Measurements from ENCODE around the gene TFB1M.

Gene TFB1M

DNA sequence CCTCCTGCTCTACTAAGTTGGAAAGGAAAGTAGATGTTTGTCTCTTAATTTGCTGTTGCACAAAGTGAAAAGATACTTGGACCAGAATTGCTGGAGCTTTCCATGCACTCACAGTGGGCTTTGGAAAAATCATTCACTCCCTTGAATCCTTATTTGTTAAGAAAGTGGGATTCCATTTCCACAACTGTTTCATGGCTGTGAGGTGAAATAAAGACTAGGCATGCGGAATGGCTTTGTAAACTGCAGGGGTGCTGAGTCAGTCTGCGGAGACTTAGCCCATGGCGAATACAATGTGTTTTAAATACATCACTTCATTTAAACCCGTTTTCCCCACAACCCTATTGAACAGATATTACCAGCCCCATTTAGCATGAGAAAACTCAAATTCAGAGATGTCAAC lies 87.2 kb downstream of the TFB1M start:
- H3K27me3 ChIP-seq (ENCODE audit: insufficient read depth, low read length), result no peaks in the 10 kb centered on the region
- H2AFZ ChIP-seq (ENCODE audit: low read length), result no peak overlapping the region
- no peak overlapping the region for H3K4me2 ChIP-seq (ENCODE audit: low read length)
- no peaks in the 10 kb centered on the region for H3F3A ChIP-seq (ENCODE audit: insufficient read depth, low read length)
- no peak overlapping the region for H3K27ac ChIP-seq (ENCODE audit: low read depth, low read length, poor library complexity, severe bottlenecking)
- H3K9me3 ChIP-seq (ENCODE audit: low read length), result no peaks in the 10 kb centered on the region; the same call in 1 of the 2 replicates
- H4K20me1 ChIP-seq (ENCODE audit: insufficient read depth, low read length), result no peaks in the 10 kb centered on the region
- no peaks in the 10 kb centered on the region for H3K79me2 ChIP-seq (ENCODE audit: insufficient read depth, low read length)
- no peaks in the 10 kb centered on the region for H3K4me1 ChIP-seq (ENCODE audit: insufficient read depth, low read length, severe bottlenecking)
- no peaks in the 10 kb centered on the region for H3K36me3 ChIP-seq (ENCODE audit: insufficient read depth, low read length)
- no peak overlapping the region for H3K4me3 ChIP-seq (ENCODE audit: low read depth, low read length, poor library complexity, severe bottlenecking)
- H3K9ac ChIP-seq (ENCODE audit: low read length), result no peak overlapping the region
- H3K9me2 ChIP-seq (ENCODE audit: low read depth, low read length), result no peaks in the 10 kb centered on the region
- TF ChIP-seq EZH2 (IDR thresholded peaks at IDR 0.05; ENCODE audit: borderline replicate concordance, low read length), result no peak
- TF ChIP-seq, protein P1, sequence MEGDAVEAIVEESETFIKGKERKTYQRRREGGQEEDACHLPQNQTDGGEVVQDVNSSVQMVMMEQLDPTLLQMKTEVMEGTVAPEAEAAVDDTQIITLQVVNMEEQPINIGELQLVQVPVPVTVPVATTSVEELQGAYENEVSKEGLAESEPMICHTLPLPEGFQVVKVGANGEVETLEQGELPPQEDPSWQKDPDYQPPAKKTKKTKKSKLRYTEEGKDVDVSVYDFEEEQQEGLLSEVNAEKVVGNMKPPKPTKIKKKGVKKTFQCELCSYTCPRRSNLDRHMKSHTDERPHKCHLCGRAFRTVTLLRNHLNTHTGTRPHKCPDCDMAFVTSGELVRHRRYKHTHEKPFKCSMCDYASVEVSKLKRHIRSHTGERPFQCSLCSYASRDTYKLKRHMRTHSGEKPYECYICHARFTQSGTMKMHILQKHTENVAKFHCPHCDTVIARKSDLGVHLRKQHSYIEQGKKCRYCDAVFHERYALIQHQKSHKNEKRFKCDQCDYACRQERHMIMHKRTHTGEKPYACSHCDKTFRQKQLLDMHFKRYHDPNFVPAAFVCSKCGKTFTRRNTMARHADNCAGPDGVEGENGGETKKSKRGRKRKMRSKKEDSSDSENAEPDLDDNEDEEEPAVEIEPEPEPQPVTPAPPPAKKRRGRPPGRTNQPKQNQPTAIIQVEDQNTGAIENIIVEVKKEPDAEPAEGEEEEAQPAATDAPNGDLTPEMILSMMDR (IDR thresholded peaks at IDR 0.05; ENCODE audit: low read length), result no peak

DNA sequence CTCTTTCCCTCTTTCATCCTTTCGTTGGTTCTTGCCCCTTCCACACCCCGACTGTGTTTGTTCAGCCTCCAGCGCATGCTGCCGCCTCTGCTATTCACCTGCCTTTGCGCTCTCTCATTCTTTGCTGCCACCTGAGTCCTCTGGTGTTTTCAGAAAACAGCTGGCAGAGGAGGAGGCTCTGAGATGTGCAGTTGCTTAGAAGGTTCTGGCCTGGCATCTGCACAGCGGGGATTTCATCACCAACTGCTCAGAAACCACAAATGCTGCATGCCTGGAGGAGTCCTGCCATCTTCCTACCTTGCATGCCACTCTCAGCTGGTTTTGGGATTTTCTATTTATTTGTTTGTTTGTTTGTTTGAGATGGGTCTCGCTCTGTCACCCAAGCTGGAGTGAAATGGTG lies 89.7 kb downstream of the TFB1M start:
- H3K9me2 ChIP-seq (ENCODE audit: low read depth, low read length), result no peaks in the 10 kb centered on the region
- H3K4me3 ChIP-seq (ENCODE audit: low read depth, low read length, poor library complexity, severe bottlenecking), result no peak overlapping the region
- no peaks in the 10 kb centered on the region for H4K20me1 ChIP-seq (ENCODE audit: insufficient read depth, low read length)
- H3F3A ChIP-seq (ENCODE audit: insufficient read depth, low read length), result no peaks in the 10 kb centered on the region
- no peak overlapping the region for H3K4me2 ChIP-seq (ENCODE audit: low read length)
- no peak overlapping the region for H3K27ac ChIP-seq (ENCODE audit: low read depth, low read length, poor library complexity, severe bottlenecking)
- no peaks in the 10 kb centered on the region for H3K79me2 ChIP-seq (ENCODE audit: insufficient read depth, low read length)
- H3K36me3 ChIP-seq (ENCODE audit: insufficient read depth, low read length), result no peaks in the 10 kb centered on the region
- no peaks in the 10 kb centered on the region for H3K9me3 ChIP-seq (ENCODE audit: low read length)
- no peaks in the 10 kb centered on the region for H3K4me1 ChIP-seq (ENCODE audit: insufficient read depth, low read length, severe bottlenecking)
- no peak overlapping the region for H3K9ac ChIP-seq (ENCODE audit: low read length)
- no peaks in the 10 kb centered on the region for H3K27me3 ChIP-seq (ENCODE audit: insufficient read depth, low read length)
- no peak overlapping the region for H2AFZ ChIP-seq (ENCODE audit: low read length)
- TF ChIP-seq EZH2 (IDR thresholded peaks at IDR 0.05; ENCODE audit: borderline replicate concordance, low read length), result no peak
- TF ChIP-seq, protein P1 (IDR thresholded peaks at IDR 0.05; ENCODE audit: low read length), result no peak

DNA sequence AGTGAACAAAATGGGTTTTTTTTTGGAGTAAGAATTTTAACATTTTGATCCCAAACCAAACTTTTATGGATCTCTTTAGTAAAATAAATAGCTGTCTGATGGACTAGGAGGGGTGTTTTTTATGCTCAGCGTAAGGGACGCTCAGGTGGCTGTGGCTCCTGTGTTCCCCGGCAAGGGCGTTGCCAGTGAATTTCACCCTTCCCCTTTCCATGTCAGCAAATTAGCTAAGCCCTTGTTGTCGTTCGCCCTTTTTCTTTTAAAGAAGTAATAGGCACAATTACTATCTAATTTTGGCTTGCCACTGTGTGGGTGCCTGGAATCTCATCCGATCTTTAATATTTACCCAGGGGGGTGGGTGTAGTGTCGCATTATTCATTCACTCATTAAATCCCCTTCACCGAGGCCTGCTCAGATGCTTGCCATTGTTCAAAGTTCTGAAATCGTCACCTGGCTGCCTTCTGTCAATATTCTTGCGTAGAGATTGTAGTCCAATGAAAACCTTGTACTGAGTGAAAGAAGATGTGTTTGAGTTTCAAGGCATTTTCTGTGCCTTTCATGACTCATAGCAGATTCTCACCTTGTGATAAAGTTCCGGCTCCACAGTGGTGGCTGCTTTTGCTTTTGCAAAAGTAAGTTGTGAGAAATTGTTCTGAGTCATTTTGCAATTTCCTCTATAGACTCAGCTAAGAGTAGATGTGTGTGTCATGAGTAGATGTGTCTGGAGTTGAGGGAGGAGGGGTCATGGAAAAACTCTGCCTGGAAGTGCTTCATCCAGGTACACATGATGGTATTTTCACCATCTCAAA lies 90.4 kb downstream of the TFB1M start:
- H3K4me3 ChIP-seq (ENCODE audit: low read depth, low read length, poor library complexity, severe bottlenecking), result no peak overlapping the region
- TF ChIP-seq, protein P1 (IDR thresholded peaks at IDR 0.05; ENCODE audit: low read length), result no peak
- no peak for TF ChIP-seq EZH2 (IDR thresholded peaks at IDR 0.05; ENCODE audit: borderline replicate concordance, low read length)

More for the DNA sequence above, 90.4 kb downstream of the TFB1M start:
- Histone ChIP-seq H3K36me3 (ENCODE audit: insufficient read depth, low read length) (no peaks in the 10 kb centered on the region), H3K27ac (ENCODE audit: low read depth, low read length, poor library complexity, severe bottlenecking) (no peak overlapping the region), H3K9me2 (ENCODE audit: low read depth, low read length) (no peaks in the 10 kb centered on the region), H3K79me2 (ENCODE audit: insufficient read depth, low read length) (no peaks in the 10 kb centered on the region), H3F3A (ENCODE audit: insufficient read depth, low read length) (no peaks in the 10 kb centered on the region), H3K27me3 (ENCODE audit: insufficient read depth, low read length) (no peaks in the 10 kb centered on the region), H3K4me1 (ENCODE audit: insufficient read depth, low read length, severe bottlenecking) (no peaks in the 10 kb centered on the region), H3K9ac (ENCODE audit: low read length) (no peak overlapping the region), H4K20me1 (ENCODE audit: insufficient read depth, low read length) (no peaks in the 10 kb centered on the region), H3K4me2 (ENCODE audit: low read length) (no peak overlapping the region), H3K9me3 (ENCODE audit: low read length) (no peaks in the 10 kb centered on the region), H2AFZ (ENCODE audit: low read length) (no peak overlapping the region)

Data from OCI-LY1 (cell line).